ENCODE results near the gene ZNF267. TPM values are rescaled to one million over a fixed set of nuclear protein-coding genes. Genes with fewer than 3 reads are reported as not detected.
"Not testable (repeated sequence)": the region's sequence is repeated elsewhere in the genome, so short reads cannot be mapped to it uniquely, and the experiment has no call there.

ZNF267 gene
- total RNA-seq = 33.4 and 41.4 TPM in 2 replicates

GRCh38 chr16:31873556-31874365, at the start of gene ZNF267:
ZNF267 (plus strand) TSS chr16:31873807; CDS start chr16:31873967, 160 bp downstream.
- DNase-seq = peak; percentile 94

GRCh38 chr16:31833047-31833446, 40.6 kb upstream of the ZNF267 start:
- DNase-seq = no peak

- not testable (repeated sequence) for DNase-seq
These were observed 37.2 kb upstream of the ZNF267 start for GRCh38 chr16:31836396-31836795.

GRCh38 chr16:31842864-31843263, 30.7 kb upstream of the ZNF267 start:
- DNase-seq = no peak

- DNase-seq = not testable (repeated sequence)
These were observed 25.0 kb upstream of the ZNF267 start for GRCh38 chr16:31848572-31848971.

GRCh38 chr16:31853291-31853690, 20.3 kb upstream of the ZNF267 start:
- no peak for DNase-seq

GRCh38 chr16:31860508-31860907, 13.1 kb upstream of the ZNF267 start:
- no peak for DNase-seq

GRCh38 chr16:31861455-31861854, 12.2 kb upstream of the ZNF267 start:
- no peak for DNase-seq

- no peak for DNase-seq
These were observed 10.8 kb upstream of the ZNF267 start for GRCh38 chr16:31862761-31863160.

GRCh38 chr16:31868164-31868563, 5.4 kb upstream of the ZNF267 start:
- peak; percentile 37 for DNase-seq

GRCh38 chr16:31868691-31869167, 4.9 kb upstream of the ZNF267 start:
- DNase-seq = peak; percentile 88

GRCh38 chr16:31869511-31870201, 4.0 kb upstream of the ZNF267 start:
- peak; percentile 98 for DNase-seq

GRCh38 chr16:31870809-31871208, 2.8 kb upstream of the ZNF267 start:
- no peak for DNase-seq

GRCh38 chr16:31871510-31871909, 2.1 kb upstream of the ZNF267 start:
- no peak for DNase-seq

GRCh38 chr16:31872201-31872600, 1.4 kb upstream of the ZNF267 start:
- no peak for DNase-seq

GRCh38 chr16:31874366-31875111, 932 bp downstream of the ZNF267 start:
- DNase-seq = peak; percentile 67

GRCh38 chr16:31875112-31875803, 1.7 kb downstream of the ZNF267 start:
- DNase-seq = peak; percentile 41

GRCh38 chr16:31875928-31876547, 2.4 kb downstream of the ZNF267 start:
- DNase-seq = no peak

- DNase-seq = peak; percentile 85
These were observed 3.6 kb downstream of the ZNF267 start for GRCh38 chr16:31876951-31877828.

GRCh38 chr16:31877876-31878642, 4.5 kb downstream of the ZNF267 start:
- no peak for DNase-seq

Measured in dermis blood vessel endothelial cell (primary cell).